WTC11 (cell line): ENCODE results near the gene CPNE5.

Source experiments
- CREB1 ChIP-seq: sonication (generic); formaldehyde crosslinking; IDR thresholded peaks from 2 replicates; pipeline ENCODE4 v1.8.0; 2023; ENCODE audit warnings: mild to moderate bottlenecking, missing genetic modification reagents
- CREM ChIP-seq: sonication (generic); formaldehyde crosslinking; IDR thresholded peaks from 2 replicates; pipeline ENCODE4 v1.8.1; 2022; ENCODE audit warnings: mild to moderate bottlenecking, missing genetic modification reagents, moderate library complexity
- MYBL2 ChIP-seq: sonication (generic); formaldehyde crosslinking; IDR thresholded peaks from 2 replicates; pipeline ENCODE4 v1.8.1; 2023; ENCODE audit warnings: mild to moderate bottlenecking, moderate library complexity, missing genetic modification reagents
- NFE2L1 ChIP-seq: sonication (generic); formaldehyde crosslinking; IDR thresholded peaks from 2 replicates; pipeline ENCODE4 v1.8.1; 2023; ENCODE audit warnings: missing genetic modification reagents
- NFYB ChIP-seq: sonication (generic); formaldehyde crosslinking; conservative IDR thresholded peaks from 2 replicates; pipeline ENCODE4 v1.8.0; 2022; ENCODE audit warnings: low read depth, missing genetic modification reagents
- NR1H2 ChIP-seq: sonication (generic); formaldehyde crosslinking; IDR thresholded peaks from 2 replicates; pipeline ENCODE4 v1.9.0; 2021; ENCODE audit warnings: mild to moderate bottlenecking, moderate library complexity, missing genetic modification reagents
- SP1 ChIP-seq: sonication (generic); formaldehyde crosslinking; conservative IDR thresholded peaks from 2 replicates; pipeline ENCODE4 v1.8.1; 2022; ENCODE audit warnings: missing genetic modification reagents
- ZNF138 ChIP-seq: sonication (generic); formaldehyde crosslinking; conservative IDR thresholded peaks from 2 replicates; pipeline ENCODE4 v1.8.1; 2022; ENCODE audit warnings: mild to moderate bottlenecking, moderate library complexity, missing genetic modification reagents
- TF ChIP-seq, protein P1 (sequence below): sonication (generic); formaldehyde crosslinking; IDR thresholded peaks from 2 replicates; pipeline ENCODE4 v1.8.0; 2022; ENCODE audit warnings: mild to moderate bottlenecking, missing genetic modification reagents
- TF ChIP-seq, protein P2 (sequence below): sonication (generic); formaldehyde crosslinking; IDR thresholded peaks from 2 replicates; pipeline ENCODE4 v1.8.1; 2023; ENCODE audit warnings: mild to moderate bottlenecking, missing genetic modification reagents, moderate library complexity
- TF ChIP-seq, protein P3 (sequence below): fragments of 200-600 bp; IDR thresholded peaks from 2 replicates; pipeline ENCODE4 v1.8.0; 2022; ENCODE audit warnings: antibody characterized with exemption
- TF ChIP-seq, protein P4 (sequence below): sonication (generic); formaldehyde crosslinking; IDR thresholded peaks from 2 replicates; pipeline ENCODE4 v1.8.1; 2022; ENCODE audit warnings: missing genetic modification reagents, borderline replicate concordance
- TF ChIP-seq, protein P5 (sequence below): sonication (generic); formaldehyde crosslinking; IDR thresholded peaks from 2 replicates; pipeline ENCODE4 v1.8.1; 2022; ENCODE audit warnings: mild to moderate bottlenecking, moderate library complexity, missing genetic modification reagents

DNA sequence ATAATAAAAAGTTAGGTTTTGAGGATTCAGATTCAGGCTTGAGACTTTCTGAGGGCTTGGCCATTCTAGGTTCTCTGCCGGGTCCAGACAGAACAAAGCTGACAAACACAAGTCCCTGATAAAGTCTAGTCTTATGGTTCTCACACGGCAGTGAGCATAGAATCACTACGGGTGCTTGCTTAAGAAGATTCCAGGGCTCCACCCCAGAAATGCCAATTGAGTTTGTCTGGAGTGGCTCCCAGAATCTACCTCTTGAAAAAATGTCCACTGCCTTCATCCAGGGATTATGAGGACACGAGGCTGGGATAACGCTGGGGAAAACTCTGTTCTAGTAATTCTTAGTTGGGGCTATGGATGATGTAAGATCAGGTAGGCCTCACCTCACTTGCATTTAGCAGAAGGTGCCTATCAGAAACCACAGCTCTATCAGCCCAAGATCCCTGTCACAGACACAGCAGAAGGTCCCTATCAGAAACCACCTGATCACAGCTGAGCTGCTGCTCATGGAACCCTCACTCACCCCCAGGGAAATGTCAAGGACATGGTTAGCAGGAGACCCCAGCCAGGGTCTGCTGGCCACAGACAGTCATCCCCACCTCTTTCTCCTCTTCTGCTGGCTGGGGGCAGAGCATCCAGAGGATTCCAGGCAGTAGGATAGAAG is 89.3 kb downstream of the CPNE5 start:
- TF ChIP-seq, protein P1, sequence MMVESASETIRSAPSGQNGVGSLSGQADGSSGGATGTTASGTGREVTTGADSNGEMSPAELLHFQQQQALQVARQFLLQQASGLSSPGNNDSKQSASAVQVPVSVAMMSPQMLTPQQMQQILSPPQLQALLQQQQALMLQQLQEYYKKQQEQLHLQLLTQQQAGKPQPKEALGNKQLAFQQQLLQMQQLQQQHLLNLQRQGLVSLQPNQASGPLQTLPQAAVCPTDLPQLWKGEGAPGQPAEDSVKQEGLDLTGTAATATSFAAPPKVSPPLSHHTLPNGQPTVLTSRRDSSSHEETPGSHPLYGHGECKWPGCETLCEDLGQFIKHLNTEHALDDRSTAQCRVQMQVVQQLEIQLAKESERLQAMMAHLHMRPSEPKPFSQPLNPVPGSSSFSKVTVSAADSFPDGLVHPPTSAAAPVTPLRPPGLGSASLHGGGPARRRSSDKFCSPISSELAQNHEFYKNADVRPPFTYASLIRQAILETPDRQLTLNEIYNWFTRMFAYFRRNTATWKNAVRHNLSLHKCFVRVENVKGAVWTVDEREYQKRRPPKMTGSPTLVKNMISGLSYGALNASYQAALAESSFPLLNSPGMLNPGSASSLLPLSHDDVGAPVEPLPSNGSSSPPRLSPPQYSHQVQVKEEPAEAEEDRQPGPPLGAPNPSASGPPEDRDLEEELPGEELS (CRISPR knock-in tag): no peak
- TF ChIP-seq NR1H2 (CRISPR knock-in tag): no peak
- no peak for TF ChIP-seq ZNF138 (CRISPR knock-in tag)
- TF ChIP-seq, protein P2, sequence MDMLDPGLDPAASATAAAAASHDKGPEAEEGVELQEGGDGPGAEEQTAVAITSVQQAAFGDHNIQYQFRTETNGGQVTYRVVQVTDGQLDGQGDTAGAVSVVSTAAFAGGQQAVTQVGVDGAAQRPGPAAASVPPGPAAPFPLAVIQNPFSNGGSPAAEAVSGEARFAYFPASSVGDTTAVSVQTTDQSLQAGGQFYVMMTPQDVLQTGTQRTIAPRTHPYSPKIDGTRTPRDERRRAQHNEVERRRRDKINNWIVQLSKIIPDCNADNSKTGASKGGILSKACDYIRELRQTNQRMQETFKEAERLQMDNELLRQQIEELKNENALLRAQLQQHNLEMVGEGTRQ (CRISPR knock-in tag): no peak
- TF ChIP-seq, protein P3, sequence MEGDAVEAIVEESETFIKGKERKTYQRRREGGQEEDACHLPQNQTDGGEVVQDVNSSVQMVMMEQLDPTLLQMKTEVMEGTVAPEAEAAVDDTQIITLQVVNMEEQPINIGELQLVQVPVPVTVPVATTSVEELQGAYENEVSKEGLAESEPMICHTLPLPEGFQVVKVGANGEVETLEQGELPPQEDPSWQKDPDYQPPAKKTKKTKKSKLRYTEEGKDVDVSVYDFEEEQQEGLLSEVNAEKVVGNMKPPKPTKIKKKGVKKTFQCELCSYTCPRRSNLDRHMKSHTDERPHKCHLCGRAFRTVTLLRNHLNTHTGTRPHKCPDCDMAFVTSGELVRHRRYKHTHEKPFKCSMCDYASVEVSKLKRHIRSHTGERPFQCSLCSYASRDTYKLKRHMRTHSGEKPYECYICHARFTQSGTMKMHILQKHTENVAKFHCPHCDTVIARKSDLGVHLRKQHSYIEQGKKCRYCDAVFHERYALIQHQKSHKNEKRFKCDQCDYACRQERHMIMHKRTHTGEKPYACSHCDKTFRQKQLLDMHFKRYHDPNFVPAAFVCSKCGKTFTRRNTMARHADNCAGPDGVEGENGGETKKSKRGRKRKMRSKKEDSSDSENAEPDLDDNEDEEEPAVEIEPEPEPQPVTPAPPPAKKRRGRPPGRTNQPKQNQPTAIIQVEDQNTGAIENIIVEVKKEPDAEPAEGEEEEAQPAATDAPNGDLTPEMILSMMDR: no peak
- no peak for TF ChIP-seq MYBL2
- no peak for TF ChIP-seq NFE2L1 (CRISPR knock-in tag)
- TF ChIP-seq, protein P4, sequence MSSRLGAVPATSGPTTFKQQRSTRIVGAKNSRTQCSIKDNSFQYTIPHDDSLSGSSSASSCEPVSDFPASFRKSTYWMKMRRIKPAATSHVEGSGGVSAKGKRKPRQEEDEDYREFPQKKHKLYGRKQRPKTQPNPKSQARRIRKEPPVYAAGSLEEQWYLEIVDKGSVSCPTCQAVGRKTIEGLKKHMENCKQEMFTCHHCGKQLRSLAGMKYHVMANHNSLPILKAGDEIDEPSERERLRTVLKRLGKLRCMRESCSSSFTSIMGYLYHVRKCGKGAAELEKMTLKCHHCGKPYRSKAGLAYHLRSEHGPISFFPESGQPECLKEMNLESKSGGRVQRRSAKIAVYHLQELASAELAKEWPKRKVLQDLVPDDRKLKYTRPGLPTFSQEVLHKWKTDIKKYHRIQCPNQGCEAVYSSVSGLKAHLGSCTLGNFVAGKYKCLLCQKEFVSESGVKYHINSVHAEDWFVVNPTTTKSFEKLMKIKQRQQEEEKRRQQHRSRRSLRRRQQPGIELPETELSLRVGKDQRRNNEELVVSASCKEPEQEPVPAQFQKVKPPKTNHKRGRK (CRISPR knock-in tag): no peak
- no peak for TF ChIP-seq CREB1 (CRISPR knock-in tag)
- no peak for TF ChIP-seq CREM (CRISPR knock-in tag)
- TF ChIP-seq NFYB (CRISPR knock-in tag): no peak
- TF ChIP-seq, protein P5, sequence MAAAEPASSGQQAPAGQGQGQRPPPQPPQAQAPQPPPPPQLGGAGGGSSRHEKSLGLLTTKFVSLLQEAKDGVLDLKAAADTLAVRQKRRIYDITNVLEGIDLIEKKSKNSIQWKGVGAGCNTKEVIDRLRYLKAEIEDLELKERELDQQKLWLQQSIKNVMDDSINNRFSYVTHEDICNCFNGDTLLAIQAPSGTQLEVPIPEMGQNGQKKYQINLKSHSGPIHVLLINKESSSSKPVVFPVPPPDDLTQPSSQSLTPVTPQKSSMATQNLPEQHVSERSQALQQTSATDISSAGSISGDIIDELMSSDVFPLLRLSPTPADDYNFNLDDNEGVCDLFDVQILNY (CRISPR knock-in tag): no peak
- TF ChIP-seq SP1 (CRISPR knock-in tag): no peak
